Endodermal cell (in vitro differentiated cells): ENCODE results near the gene CDH13. TPM values are rescaled to one million over a fixed set of nuclear protein-coding genes. Genes with fewer than 3 reads are reported as not detected.

ENCODE experiments used
- DNase-seq: peaks from one replicate; pipeline ENCODE4 v3.0.0-alpha.2; 2017
- H3K27ac ChIP-seq: 2 replicates; pipeline ENCODE4 v1.5.1; 2013; ENCODE audit warnings: mild to moderate bottlenecking, low read depth, low read length, moderate library complexity
- H3K27me3 ChIP-seq: 2 replicates; pipeline ENCODE4 v1.6.1; 2013; ENCODE audit warnings: mild to moderate bottlenecking, low read length, moderate library complexity; ENCODE audit not compliant: insufficient read depth, control insufficient read depth, poor library complexity, severe bottlenecking
- H3K36me3 ChIP-seq: 2 replicates; pipeline ENCODE4 v1.7.0; 2013; ENCODE audit warnings: mild to moderate bottlenecking, low read length, moderate library complexity; ENCODE audit not compliant: control insufficient read depth, insufficient read depth
- H3K4me1 ChIP-seq: one replicate; pipeline ENCODE4 v1.7.0; 2013; ENCODE audit warnings: low read length; ENCODE audit not compliant: control insufficient read depth, insufficient read depth
- H3K4me3 ChIP-seq: 2 replicates; pipeline ENCODE4 v1.5.1; 2013; ENCODE audit warnings: mild to moderate bottlenecking, low read length, moderate library complexity
- H3K9ac ChIP-seq: 2 replicates; pipeline ENCODE4 v1.6.1; 2013; ENCODE audit warnings: mild to moderate bottlenecking, low read length, moderate library complexity; ENCODE audit not compliant: poor library complexity, severe bottlenecking; ENCODE audit errors: extremely low read depth
- H3K9me3 ChIP-seq: 2 replicates; pipeline ENCODE4 v1.6.1; 2013; ENCODE audit warnings: mild to moderate bottlenecking, low read length, moderate library complexity; ENCODE audit not compliant: control insufficient read depth
- H3K27ac Mint-ChIP-seq: 2 replicates; pipeline ENCODE4 v1.8.0; 2020; ENCODE audit warnings: mixed read lengths
- H3K27me3 Mint-ChIP-seq: 2 replicates; pipeline ENCODE4 v1.8.0; 2021; ENCODE audit warnings: mild to moderate bottlenecking, mixed read lengths; ENCODE audit not compliant: insufficient read depth
- H3K36me3 Mint-ChIP-seq: 2 replicates; pipeline ENCODE4 v1.8.0; 2020; ENCODE audit warnings: low read depth, mixed read lengths
- H3K4me1 Mint-ChIP-seq: 2 replicates; pipeline ENCODE4 v1.8.0; 2020; ENCODE audit warnings: mixed read lengths
- H3K4me3 Mint-ChIP-seq: 2 replicates; pipeline ENCODE4 v1.8.0; 2020; ENCODE audit warnings: mild to moderate bottlenecking, moderate library complexity, mixed read lengths
- H3K9me3 Mint-ChIP-seq: 2 replicates; pipeline ENCODE4 v1.8.0; 2020; ENCODE audit warnings: mild to moderate bottlenecking, mixed read lengths
- WGBS, 2 experiments: methylation state at CpG; one replicate each; pipeline versions ENCODE4 v1.1.5 to v1.1.7; 2013; ENCODE audit warnings: missing lambda C conversion rate in 2 of 2, mixed read lengths in 1 of 2; ENCODE audit not compliant: insufficient coverage in 1 of 2, insufficient read length in 1 of 2; 5-methylcytosine and 5-hydroxymethylcytosine counted together
- total RNA-seq, 2 donors: library from RNA; stranded (reverse); fragmentation: NEBNext Ultra II Directional in 1 of 2; extraction: Animal tissue kit (Norgen Biotek cat#: 25700) in 1 of 2; gene quantifications; 2 replicates in 1 of 2; 3 replicates in 1 of 2; pipeline ENCODE4 v1.2.1, GENCODE V29; 2021
- TF ChIP-seq, protein P1 (sequence below): fragments of 200-600 bp; sonication (generic); conservative IDR thresholded peaks from 2 replicates; pipeline ENCODE4 v1.5.0; 2021; ENCODE audit warnings: antibody characterized with exemption, mild to moderate bottlenecking

Gene CDH13
- total RNA-seq, 2 donors from 2014 or later = 0.86 to 1.8 TPM

DNA sequence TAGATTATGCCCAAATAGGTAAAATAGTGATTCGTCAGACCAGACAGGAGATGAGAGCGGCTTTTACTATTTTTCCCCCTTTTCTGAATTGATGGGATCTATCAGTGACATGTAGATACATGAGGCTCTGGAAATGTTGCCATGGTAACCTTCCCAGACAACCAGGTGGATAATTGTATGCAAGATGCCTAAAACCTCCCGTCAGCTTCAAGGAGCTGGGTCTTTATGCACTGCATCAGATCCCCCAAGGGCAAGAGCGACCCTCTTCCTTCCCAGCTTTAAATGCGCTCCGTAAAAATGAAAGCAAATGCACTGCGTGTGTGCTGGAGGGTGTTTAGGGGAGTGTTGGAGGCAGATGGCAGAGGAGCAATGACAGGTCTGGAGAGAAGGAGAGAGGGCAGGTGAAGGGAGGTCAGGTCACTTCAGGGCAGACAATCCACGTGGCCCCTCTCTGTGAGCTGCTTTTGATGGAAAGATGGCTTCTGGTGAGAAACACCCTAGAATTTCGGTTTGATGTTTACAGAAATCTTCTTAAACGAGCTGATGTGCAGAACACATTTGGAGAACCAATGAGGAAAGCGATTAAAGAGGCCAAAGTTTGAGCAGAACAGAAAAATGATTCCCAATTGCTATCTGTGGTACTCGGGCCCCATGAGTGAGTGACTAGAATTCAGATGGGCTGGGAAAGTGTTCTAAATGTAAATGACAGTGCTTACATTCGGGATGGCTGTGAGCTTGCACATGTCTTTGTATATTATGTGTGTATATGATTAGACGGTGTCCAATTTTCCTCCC is 719.3 kb downstream of the CDH13 start:
- Mint-ChIP-seq H3K27ac (no peak overlapping the region), H3K27me3 (no peaks in the 10 kb centered on the region), H3K4me1 (no peaks in the 10 kb centered on the region), H3K36me3 (no peaks in the 10 kb centered on the region), H3K9me3 (no peaks in the 10 kb centered on the region), H3K4me3 (no peak overlapping the region)
- TF ChIP-seq, protein P1, sequence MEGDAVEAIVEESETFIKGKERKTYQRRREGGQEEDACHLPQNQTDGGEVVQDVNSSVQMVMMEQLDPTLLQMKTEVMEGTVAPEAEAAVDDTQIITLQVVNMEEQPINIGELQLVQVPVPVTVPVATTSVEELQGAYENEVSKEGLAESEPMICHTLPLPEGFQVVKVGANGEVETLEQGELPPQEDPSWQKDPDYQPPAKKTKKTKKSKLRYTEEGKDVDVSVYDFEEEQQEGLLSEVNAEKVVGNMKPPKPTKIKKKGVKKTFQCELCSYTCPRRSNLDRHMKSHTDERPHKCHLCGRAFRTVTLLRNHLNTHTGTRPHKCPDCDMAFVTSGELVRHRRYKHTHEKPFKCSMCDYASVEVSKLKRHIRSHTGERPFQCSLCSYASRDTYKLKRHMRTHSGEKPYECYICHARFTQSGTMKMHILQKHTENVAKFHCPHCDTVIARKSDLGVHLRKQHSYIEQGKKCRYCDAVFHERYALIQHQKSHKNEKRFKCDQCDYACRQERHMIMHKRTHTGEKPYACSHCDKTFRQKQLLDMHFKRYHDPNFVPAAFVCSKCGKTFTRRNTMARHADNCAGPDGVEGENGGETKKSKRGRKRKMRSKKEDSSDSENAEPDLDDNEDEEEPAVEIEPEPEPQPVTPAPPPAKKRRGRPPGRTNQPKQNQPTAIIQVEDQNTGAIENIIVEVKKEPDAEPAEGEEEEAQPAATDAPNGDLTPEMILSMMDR = no peak
- H3K27ac ChIP-seq = peak overlapping the region; percentile 77
- H3K9me3 ChIP-seq = no peaks in the 10 kb centered on the region
- no peak for DNase-seq
- no peaks in the 10 kb centered on the region for H3K4me1 ChIP-seq
- no peak overlapping the region for H3K9ac ChIP-seq
- no peak overlapping the region for H3K4me3 ChIP-seq
- WGBS, 2 experiments = 90 to 92% methylated on average over 11 to 14 of the region's 14 CpGs
- no peaks in the 10 kb centered on the region for H3K36me3 ChIP-seq
- H3K27me3 ChIP-seq = no peaks in the 10 kb centered on the region

DNA sequence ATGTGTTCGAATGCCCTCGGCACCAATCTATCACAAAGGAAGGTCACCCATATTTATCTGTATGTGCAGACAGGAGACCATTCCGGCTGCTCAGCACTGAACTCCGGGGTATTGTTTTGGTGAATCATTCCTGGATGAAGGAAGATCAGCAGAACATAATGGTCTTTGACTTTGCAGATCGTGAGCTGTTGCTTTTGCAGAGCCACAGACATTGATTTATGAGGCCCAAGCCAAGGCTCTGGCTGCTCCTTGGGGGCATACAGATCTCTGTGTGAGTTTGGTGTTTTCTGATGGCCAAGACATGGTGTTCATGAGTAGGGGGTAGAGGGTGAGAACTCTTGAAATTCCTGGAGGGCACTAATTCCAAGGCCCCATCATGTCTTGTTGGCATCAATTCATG is 722.2 kb downstream of the CDH13 start:
- Histone ChIP-seq H3K9me3 (no peaks in the 10 kb centered on the region), H3K9ac (no peak overlapping the region), H3K27me3 (no peaks in the 10 kb centered on the region), H3K4me3 (no peak overlapping the region), H3K27ac (no peak overlapping the region), H3K4me1 (no peaks in the 10 kb centered on the region), H3K36me3 (no peaks in the 10 kb centered on the region)
- TF ChIP-seq, protein P1 = no peak
- no peak for DNase-seq
- Mint-ChIP-seq H3K27ac (no peak overlapping the region), H3K4me3 (no peak overlapping the region), H3K27me3 (no peaks in the 10 kb centered on the region), H3K4me1 (no peaks in the 10 kb centered on the region), H3K36me3 (no peaks in the 10 kb centered on the region), H3K9me3 (no peaks in the 10 kb centered on the region)
- 89 to 97% methylated on average over 5 of the region's 5 CpGs for WGBS, 2 experiments

DNA sequence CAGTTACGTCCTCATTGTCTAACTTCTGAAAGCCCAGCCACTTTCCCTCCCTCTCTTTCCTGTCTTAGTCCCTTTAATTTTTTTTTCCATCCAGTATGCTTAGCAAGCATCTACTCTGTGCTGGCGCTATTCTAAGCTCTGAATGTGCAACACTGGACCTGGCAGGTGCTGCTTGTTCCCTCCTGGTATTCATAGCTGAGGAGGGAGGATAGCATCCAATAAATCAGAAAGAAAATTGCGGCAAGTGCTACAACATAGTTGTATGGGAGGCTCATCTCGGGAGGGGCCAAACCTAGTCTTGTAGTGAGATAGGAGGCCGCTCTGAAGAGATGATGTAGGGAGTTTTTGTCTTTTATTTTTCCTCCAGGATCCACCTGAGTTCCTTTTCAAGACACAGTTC is 723.7 kb downstream of the CDH13 start:
- H3K27ac Mint-ChIP-seq = no peak overlapping the region
- H3K9me3 ChIP-seq = no peaks in the 10 kb centered on the region
- no peaks in the 10 kb centered on the region for H3K27me3 Mint-ChIP-seq
- H3K9me3 Mint-ChIP-seq = no peaks in the 10 kb centered on the region
- H3K4me3 Mint-ChIP-seq = no peak overlapping the region
- no peak for DNase-seq
- no peak overlapping the region for H3K27ac ChIP-seq
- no peak overlapping the region for H3K9ac ChIP-seq
- H3K36me3 ChIP-seq = no peaks in the 10 kb centered on the region
- H3K4me3 ChIP-seq = no peak overlapping the region
- H3K4me1 Mint-ChIP-seq = no peaks in the 10 kb centered on the region
- no peaks in the 10 kb centered on the region for H3K36me3 Mint-ChIP-seq
- no peaks in the 10 kb centered on the region for H3K4me1 ChIP-seq
- TF ChIP-seq, protein P1 = no peak
- 96 to 100% methylated on average over 3 to 4 of the region's 5 CpGs for WGBS, 2 experiments
- no peaks in the 10 kb centered on the region for H3K27me3 ChIP-seq
